BJ (cell line): ENCODE data around the gene ZAR1. TPM values are rescaled to one million over a fixed set of nuclear protein-coding genes. Genes with fewer than 3 reads are reported as not detected.

Source experiments
- CTCF ChIA-PET: fragments of 350-600 bp; formaldehyde crosslinking; extraction: SDS; loops from one replicate; lab custom pipeline; 2021; ENCODE audit warnings: antibody characterized with exemption, inconsistent platforms; lab: Yijun Ruan, JAX
- POLR2A ChIA-PET: fragments of 300-600 bp; sonication (Branson Sonifier 250); formaldehyde crosslinking; extraction: SDS; loops from one replicate; lab custom pipeline; 2021; ENCODE audit warnings: antibody characterized with exemption; lab: Charles Lee
- DNase-seq: peaks from one replicate; pipeline ENCODE4 v3.0.0-alpha.2; 2011; ENCODE audit warnings: low read depth
- H3K27me3 ChIP-seq: 2 replicates; pipeline ENCODE4 v1.6.0; 2011; ENCODE audit warnings: low read length; ENCODE audit not compliant: control insufficient read depth, insufficient read depth
- H3K36me3 ChIP-seq: 2 replicates; pipeline ENCODE4 v1.5.1; 2011; ENCODE audit warnings: low read length; ENCODE audit not compliant: control insufficient read depth, insufficient read depth
- H3K4me3 ChIP-seq: 2 replicates; pipeline ENCODE4 v1.5.1; 2011; ENCODE audit warnings: low read depth, mild to moderate bottlenecking, control low read depth, low read length
- CTCF ChIP-seq: IDR thresholded peaks from 2 replicates; pipeline ENCODE4 v1.5.1; 2011; ENCODE audit warnings: low read depth, mild to moderate bottlenecking, control low read depth, inconsistent platforms, low read length, moderate library complexity; ENCODE audit not compliant: insufficient read depth
- polyA plus RNA-seq: library from polyadenylated mRNA; depleted of rRNA; stranded (reverse); fragments of >200 nt; gene quantifications from 2 replicates; pipeline ENCODE4 v1.2.3, GENCODE V29; 2011

Gene ZAR1
- polyA plus RNA-seq, 1 experiment: not detected

DNA sequence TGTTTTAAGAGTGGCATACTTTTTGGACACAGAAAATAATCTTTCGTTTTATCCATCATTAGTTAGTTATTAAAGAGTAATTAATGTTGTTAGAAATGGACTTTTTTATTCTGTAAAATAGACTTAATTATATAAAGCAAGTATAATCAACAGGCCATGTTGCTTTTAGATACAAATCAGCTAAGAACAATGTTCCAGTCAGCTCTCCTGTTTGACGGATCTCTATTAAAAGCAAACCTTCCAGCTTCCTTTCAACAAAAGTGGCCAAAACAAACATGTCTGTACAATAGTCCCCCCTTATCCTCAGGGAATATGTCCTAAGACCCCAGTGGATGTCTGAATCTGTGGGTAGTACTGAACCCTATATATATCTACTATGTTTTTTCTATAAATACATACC is 11.8 kb upstream of the ZAR1 start:
- TF ChIP-seq CTCF: no peak
- POLR2A ChIA-PET: no interaction called here
- CTCF ChIA-PET: no interaction called here
- Histone ChIP-seq H3K4me3 (no peak overlapping the region), H3K27me3 (peaks cover 22% of the 10 kb centered on the region), H3K36me3 (no peaks in the 10 kb centered on the region)
- no peak for DNase-seq

DNA sequence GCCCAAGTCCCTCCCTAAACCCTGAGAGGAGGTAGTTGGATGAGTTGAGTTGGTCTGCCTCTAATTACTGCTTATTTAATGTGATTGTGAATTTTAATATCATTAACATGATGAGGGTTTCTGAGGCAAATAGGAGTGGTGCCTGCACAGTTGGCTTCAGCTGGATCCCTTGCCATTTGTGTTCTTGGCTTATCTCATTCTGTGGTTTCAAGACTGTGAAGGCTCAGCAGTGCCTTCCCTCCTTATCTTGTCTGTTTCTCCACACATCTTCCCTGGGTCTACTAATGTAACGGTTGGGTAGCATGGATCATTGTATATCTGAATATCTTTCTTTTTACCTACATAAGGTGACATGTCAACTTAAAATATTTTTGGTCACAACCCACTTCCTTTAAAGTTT is 8.5 kb upstream of the ZAR1 start:
- Histone ChIP-seq H3K27me3 (peaks cover 36% of the 10 kb centered on the region), H3K36me3 (no peaks in the 10 kb centered on the region), H3K4me3 (no peak overlapping the region)
- ChIA-PET CTCF (interaction anchor here (1.5 to 1.6 kb wide), 2 partner anchors 15 to 65 kb away, joined by 3 to 6 read pairs; no protein-coding TSS in a partner anchor), POLR2A (interaction anchor here (0.6 kb wide), 1 partner anchor 9 kb away, joined by 4 read pairs; no protein-coding TSS in a partner anchor)
- no peak for DNase-seq
- no peak for TF ChIP-seq CTCF

GRCh38 chr4:48483006-48483776 is 6.9 kb upstream of the ZAR1 start, which contains the start of gene SLC10A4:
SLC10A4 (plus strand) TSS chr4:48483343; CDS start chr4:48483562, 219 bp downstream.
- Histone ChIP-seq H3K4me3 (peak within 1 kb of the TSS; percentile 13; the same call in 1 of the 2 replicates), H3K36me3 (no peaks in the 10 kb centered on the region), H3K27me3 (peaks cover 41% of the 10 kb centered on the region)
- no peak for DNase-seq
- POLR2A ChIA-PET: no interaction called here
- CTCF ChIA-PET: interaction anchor here (1.2 to 1.6 kb wide), 3 partner anchors 17 to 167 kb away, joined by 3 to 6 read pairs (median 3); no protein-coding TSS in a partner anchor
- no peak for TF ChIP-seq CTCF

GRCh38 chr4:48483777-48484493 is 6.1 kb upstream of the ZAR1 start:
- peaks cover 41% of the 10 kb centered on the region for H3K27me3 ChIP-seq
- H3K36me3 ChIP-seq: no peaks in the 10 kb centered on the region
- CTCF ChIA-PET: interaction anchor here (0.8 to 2.8 kb wide), 4 partner anchors 9 to 38 kb away, joined by 3 to 9 read pairs (median 6); no protein-coding TSS in a partner anchor
- POLR2A ChIA-PET: no interaction called here
- no peak overlapping the region for H3K4me3 ChIP-seq
- no peak for TF ChIP-seq CTCF
- DNase-seq: no peak
